Erythroblast (primary cell): ENCODE data around the gene C11orf91.

ENCODE experiments used
- GATA1 ChIP-seq: IDR thresholded peaks from 2 replicates; pipeline ENCODE4 v1.6.1; 2011; ENCODE audit warnings: low read depth, mild to moderate bottlenecking, control low read depth, low read length, moderate library complexity
- POLR2A ChIP-seq: IDR thresholded peaks from 2 replicates; pipeline ENCODE4 v1.6.1; 2011; ENCODE audit warnings: mild to moderate bottlenecking, low read length

GRCh38 chr11:33742249-33742851, 41.7 kb upstream of the C11orf91 start:
- no peak for TF ChIP-seq POLR2A
- TF ChIP-seq GATA1: no peak
